IMR-90 (cell line): ENCODE results near the gene NOMO2. TPM values are rescaled to one million over a fixed set of nuclear protein-coding genes. Genes with fewer than 3 reads are reported as not detected.
"Not testable (repeated sequence)": the region's sequence is repeated elsewhere in the genome, so short reads cannot be mapped to it uniquely, and the experiment has no call there.

Experiments used
- ATAC-seq: fragments of 200-7000 bp; cut with Tn5 transposase; 2 replicates; pipeline ENCODE4 v1.9.1; 2020; ENCODE audit warnings: low read depth, mild to moderate bottlenecking, moderate library complexity
- BruUV-seq: library from RNA; stranded (reverse); fragments of 400-500 nt; replicated peaks from 2 replicates; lab custom pipeline; 2021; lab: Mats Ljungman, UMichigan
- CTCF ChIA-PET: fragments of 300-600 bp; formaldehyde crosslinking; extraction: SDS; loops from one replicate; lab custom pipeline; 2021; ENCODE audit warnings: antibody characterized with exemption; lab: Yijun Ruan, JAX
- POLR2A ChIA-PET: fragments of 300-600 bp; sonication (Branson Sonifier 250); formaldehyde crosslinking; loops from one replicate; lab custom pipeline; 2022; ENCODE audit warnings: antibody characterized with exemption; ENCODE audit not compliant: unreplicated experiment; lab: Charles Lee
- DNase-seq: peaks from one replicate; pipeline ENCODE4 v3.0.0; 2013
- H2AFZ ChIP-seq: replicated peaks from 2 replicates; pipeline ENCODE3; 2013; ENCODE audit warnings: low read length, mild to moderate bottlenecking; ENCODE audit not compliant: poor library complexity
- H2AK5ac ChIP-seq: 2 replicates; pipeline ENCODE4 v1.6.1; 2013; ENCODE audit warnings: low read depth, low read length, inconsistent platforms
- H2AK9ac ChIP-seq: replicated peaks from 2 replicates; pipeline ENCODE3; 2013; ENCODE audit warnings: mild to moderate bottlenecking, low read depth, low read length, moderate library complexity; ENCODE audit not compliant: poor library complexity
- H2BK120ac ChIP-seq: 2 replicates; pipeline ENCODE4 v1.6.1; 2013; ENCODE audit warnings: low read depth, low read length, inconsistent platforms
- H2BK15ac ChIP-seq: 3 replicates; pipeline ENCODE4 v1.6.1; 2013; ENCODE audit warnings: low read depth, low read length, inconsistent platforms
- H2BK20ac ChIP-seq: 2 replicates; pipeline ENCODE4 v1.6.1; 2013; ENCODE audit warnings: low read depth, mild to moderate bottlenecking, inconsistent platforms, low read length, moderate library complexity
- H2BK5ac ChIP-seq: 2 replicates; pipeline ENCODE4 v1.6.1; 2013; ENCODE audit warnings: mild to moderate bottlenecking, low read depth, low read length, inconsistent platforms; ENCODE audit not compliant: poor library complexity, severe bottlenecking
- H3K14ac ChIP-seq: replicated peaks from 2 replicates; pipeline ENCODE4 v1.6.1; 2013; ENCODE audit warnings: low read depth, low read length, inconsistent platforms
- H3K18ac ChIP-seq: 2 replicates; pipeline ENCODE4 v1.6.1; 2013; ENCODE audit warnings: low read depth, low read length, control low read depth
- H3K23ac ChIP-seq: 2 replicates; pipeline ENCODE4 v1.6.1; 2013; ENCODE audit warnings: low read depth, low read length, inconsistent platforms
- H3K27ac ChIP-seq: 2 replicates; pipeline ENCODE4 v1.5.1; 2013; ENCODE audit warnings: mild to moderate bottlenecking, control low read depth, low read length; ENCODE audit not compliant: insufficient read depth
- H3K27me3 ChIP-seq: 2 replicates; pipeline ENCODE4 v1.6.1; 2013; ENCODE audit warnings: low read length; ENCODE audit not compliant: control insufficient read depth, insufficient read depth
- H3K36me3 ChIP-seq: 2 replicates; pipeline ENCODE4 v1.6.1; 2013; ENCODE audit warnings: low read length, mixed read lengths; ENCODE audit not compliant: control insufficient read depth, insufficient read depth
- H3K4ac ChIP-seq: 2 replicates; pipeline ENCODE4 v1.6.1; 2013; ENCODE audit warnings: low read depth, low read length, inconsistent platforms
- H3K4me1 ChIP-seq: 2 replicates; pipeline ENCODE4 v1.6.1; 2013; ENCODE audit warnings: low read length, mixed read lengths; ENCODE audit not compliant: control insufficient read depth, insufficient read depth
- H3K4me2 ChIP-seq: 2 replicates; pipeline ENCODE4 v1.6.1; 2013; ENCODE audit warnings: low read depth, mild to moderate bottlenecking, control low read depth, low read length, moderate library complexity
- H3K4me3 ChIP-seq: 2 replicates; pipeline ENCODE4 v1.5.1; 2013; ENCODE audit warnings: low read depth, mild to moderate bottlenecking, control low read depth, low read length, moderate library complexity; ENCODE audit not compliant: insufficient read depth
- H3K56ac ChIP-seq: 2 replicates; pipeline ENCODE4 v1.6.1; 2013; ENCODE audit warnings: low read length, inconsistent platforms; ENCODE audit not compliant: insufficient read depth; ENCODE audit errors: extremely low read depth
- H3K79me1 ChIP-seq, 2 experiments: 2 replicates each; pipeline ENCODE4 v1.6.1; 2013; ENCODE audit warnings: low read length in 2 of 2, inconsistent platforms in 1 of 2, low read depth in 1 of 2
- H3K9ac ChIP-seq: 2 replicates; pipeline ENCODE4 v1.6.1; 2013; ENCODE audit warnings: low read depth, low read length, control low read depth
- H3K9me1 ChIP-seq: 2 replicates; pipeline ENCODE4 v1.6.1; 2013; ENCODE audit warnings: low read length, inconsistent platforms; ENCODE audit not compliant: insufficient read depth
- H3K9me3 ChIP-seq: 2 replicates; pipeline ENCODE4 v1.6.1; 2013; ENCODE audit warnings: low read length; ENCODE audit not compliant: control insufficient read depth, insufficient read depth
- H4K20me1 ChIP-seq: 2 replicates; pipeline ENCODE4 v1.6.1; 2013; ENCODE audit warnings: low read length, inconsistent platforms; ENCODE audit not compliant: insufficient read depth
- H4K5ac ChIP-seq: 2 replicates; pipeline ENCODE4 v1.6.1; 2013; ENCODE audit warnings: mild to moderate bottlenecking, low read depth, low read length, control low read depth
- H4K8ac ChIP-seq, 2 experiments: 2 replicates each; pipeline ENCODE4 v1.6.1; 2013; ENCODE audit warnings: low read depth in 2 of 2, low read length in 2 of 2, control low read depth in 1 of 2, inconsistent platforms in 1 of 2
- H4K91ac ChIP-seq: 2 replicates; pipeline ENCODE4 v1.6.1; 2013; ENCODE audit warnings: low read depth, low read length, inconsistent platforms; ENCODE audit not compliant: insufficient read depth
- WGBS, 2 experiments: methylation state at CpG; one replicate each; pipeline versions ENCODE4 v1.1.5 to v1.1.7; 2013; ENCODE audit warnings: missing lambda C conversion rate in 2 of 2; ENCODE audit not compliant: insufficient read length in 1 of 2; ENCODE audit errors: extremely low coverage in 2 of 2; 5-methylcytosine and 5-hydroxymethylcytosine counted together
- dilution Hi-C: fragments of 300-500 bp; cut with HindIII; formaldehyde crosslinking; loops from one replicate; pipeline ENCODE4 v1.14.3; 2018; ENCODE audit warnings: low sequenced_read_pairs; ENCODE audit not compliant: unreplicated experiment
- in situ Hi-C: fragments of 300-500 bp; cut with MboI; formaldehyde crosslinking; loops from 3 replicates; pipeline ENCODE4 v1.14.3; 2019; ENCODE audit warnings: low sequenced_read_pairs, inconsistent platforms, mixed read lengths
- intact Hi-C: fragments of 100-400 bp; cut with micrococcal nuclease; formaldehyde crosslinking; loops from 2 replicates; pipeline ENCODE4 v1.10.0; 2022
- microRNA-seq, 2 experiments: library from miRNA; stranded (forward) in 1 of 2; unstranded in 1 of 2; fragments of 10-50 nt in 1 of 2; fragments of <30 nt in 1 of 2; gene quantifications in 1 of 2; microRNA quantifications in 1 of 2; one replicate each; pipeline versions ENCODE3 to v1.1.0; 2013 to 2020; ENCODE audit not compliant: insufficient read depth in 1 of 2, insufficient read length in 1 of 2, unreplicated experiment in 1 of 2
- polyA plus RNA-seq, 3 experiments: library from polyadenylated mRNA; depleted of rRNA; stranded (reverse); fragments of >200 nt; gene quantifications; 2 replicates each; pipeline ENCODE4 v1.2.3, GENCODE V29; 2012; ENCODE audit warnings: low replicate concordance in 1 of 3
- small RNA-seq, 5 experiments: library from RNA; depleted of rRNA; stranded (forward); fragments of <200 nt; gene quantifications; one replicate each; pipeline ENCODE3, GENCODE V24; 2012
- total RNA-seq: library from RNA; depleted of rRNA; stranded (reverse); fragments of >200 nt; gene quantifications from 2 replicates; pipeline ENCODE4 v1.2.3, GENCODE V29; 2012; rRNA removed

NOMO2 gene
- total and polyA plus RNA-seq, 2 of the 4 experiments (the other 2 are of a cell fraction) = 103 to 184 TPM

DNA sequence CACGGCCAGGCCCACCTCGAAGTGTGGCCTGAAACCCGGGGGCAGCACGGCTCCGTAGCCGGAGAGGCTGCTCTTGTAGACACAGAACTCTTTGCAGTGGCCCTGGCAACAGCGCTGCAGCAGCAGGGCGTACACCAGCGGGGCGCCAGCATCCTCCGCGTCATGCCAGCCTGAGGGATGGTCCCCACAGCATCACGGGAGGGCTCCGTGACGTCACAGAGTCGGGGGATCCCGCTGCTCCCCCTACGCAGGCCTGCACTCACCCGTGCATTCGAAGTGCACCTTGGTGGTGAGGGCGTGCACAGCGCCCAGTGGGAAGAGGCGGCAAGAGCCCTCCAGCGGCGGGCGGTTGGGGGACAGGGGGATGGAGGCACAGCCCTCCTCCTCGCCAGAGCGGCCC, 179.2 kb downstream of the NOMO2 start:
- H2BK5ac ChIP-seq, DNase-seq, H3K14ac ChIP-seq, H3K9me3 ChIP-seq, H3K56ac ChIP-seq, dilution Hi-C loops, H3K36me3 ChIP-seq, H2BK15ac ChIP-seq, H3K4ac ChIP-seq, H4K8ac ChIP-seq, H2BK20ac ChIP-seq, in situ Hi-C loops, H3K18ac ChIP-seq, H3K23ac ChIP-seq, H4K5ac ChIP-seq, H4K20me1 ChIP-seq, ATAC-seq, H3K9me1 ChIP-seq, H3K27ac ChIP-seq, H2AFZ ChIP-seq, H3K4me3 ChIP-seq, CTCF ChIA-PET, H3K9ac ChIP-seq, POLR2A ChIA-PET, H2AK5ac ChIP-seq, BruUV-seq, H4K91ac ChIP-seq, intact Hi-C loops, H3K79me1 ChIP-seq, H3K27me3 ChIP-seq, H3K4me2 ChIP-seq, H2BK120ac ChIP-seq, H2AK9ac ChIP-seq, H3K4me1 ChIP-seq: not testable (repeated sequence)
- WGBS, 2 experiments = no CpG with 5 or more reads among the region's 28 CpGs

Small RNA genes lying within 50 kb of the gene (microRNA-seq; reads per million reads assigned to microRNA genes)
- 0 reads per million in 2 experiments for gene MIR3179-3 (ENCODE audit: insufficient read depth in 1 of 2, insufficient read length in 1 of 2, unreplicated experiment in 1 of 2)
- 0 reads per million in 2 experiments for gene MIR3179-4 (ENCODE audit: insufficient read depth in 1 of 2, insufficient read length in 1 of 2, unreplicated experiment in 1 of 2)
- 0 reads per million in 2 experiments for gene MIR3180-3 (ENCODE audit: insufficient read depth in 1 of 2, insufficient read length in 1 of 2, unreplicated experiment in 1 of 2)
- gene MIR3670-3 (ENCODE audit: insufficient read depth in 1 of 2, insufficient read length in 1 of 2, unreplicated experiment in 1 of 2) = 0 reads per million in 2 experiments
- 0 reads per million in 2 experiments for gene MIR3670-4 (ENCODE audit: insufficient read depth in 1 of 2, insufficient read length in 1 of 2, unreplicated experiment in 1 of 2)
- 0 reads per million in 2 experiments for gene MIR6770-3 (ENCODE audit: insufficient read depth in 1 of 2, insufficient read length in 1 of 2, unreplicated experiment in 1 of 2)
- gene RF00019 (ENCODE audit: insufficient read depth, insufficient read length) = not detected

Small RNA genes lying within 50 kb of the gene (small RNA-seq; reads per million reads assigned to genes)
- gene MIR3179-3 (0 reads per million in 5 experiments), gene MIR3179-4 (0 reads per million in 5 experiments), gene MIR3180-3 (0 reads per million in 5 experiments), gene MIR3670-3 (0 reads per million in 5 experiments), gene MIR3670-4 (0 reads per million in 5 experiments), gene MIR6770-3 (0 reads per million in 5 experiments), gene RF00019 (0 reads per million in 5 experiments)

Other genes starting within 250 kb of the NOMO2 start
- gene NPIPA8, start 225.4 kb downstream of the NOMO2 start, total RNA-seq = 0.56 and 1.1 TPM in 2 replicates
- 16.3 and 17.6 TPM in 2 replicates for gene NPIPA8, start 225.4 kb downstream of the NOMO2 start, polyA plus RNA-seq (2012; rRNA removed)
- 2,973 and 4,619 TPM in 2 replicates for gene RPS15A, start 228.2 kb upstream of the NOMO2 start, total RNA-seq
- 4,450 and 4,588 TPM in 2 replicates for gene RPS15A, start 228.2 kb upstream of the NOMO2 start, polyA plus RNA-seq (2012; rRNA removed)
- 190 and 614 TPM in 2 replicates for gene ARL6IP1, start 239.5 kb upstream of the NOMO2 start, total RNA-seq
- 69.6 and 78.1 TPM in 2 replicates for gene ARL6IP1, start 239.5 kb upstream of the NOMO2 start, polyA plus RNA-seq (2012; rRNA removed)